ENCODE data around the gene OR5B21. TPM values are rescaled to one million over a fixed set of nuclear protein-coding genes. Genes with fewer than 3 reads are reported as not detected.

Gene OR5B21
- not detected for total RNA-seq
- not detected for polyA plus RNA-seq

- Mint-ChIP-seq H3K4me3 (no peak within 1 kb of the TSS), H3K4me1 (no peaks in the 10 kb centered on the region), H3K9me3 (no peaks in the 10 kb centered on the region), H3K36me3 (peaks cover 23% of the 10 kb centered on the region), H3K27ac (no peak within 1 kb of the TSS), H3K27me3 (no peaks in the 10 kb centered on the region)
- Histone ChIP-seq H3K4me3 (ENCODE audit: low read depth, low read length) (no peak within 1 kb of the TSS), H3K9me3 (ENCODE audit: control insufficient read depth in 2 of 2, low read length in 2 of 2) (no peaks in the 10 kb centered on the region), H3K4me1 (ENCODE audit: control insufficient read depth, insufficient read depth, low read length, poor library complexity, severe bottlenecking) (no peaks in the 10 kb centered on the region), H3K36me3 (ENCODE audit: control insufficient read depth, insufficient read depth, low read length) (no peaks in the 10 kb centered on the region), H3K27me3 (ENCODE audit: control insufficient read depth, insufficient read depth, low read length) (no peaks in the 10 kb centered on the region), H3K27ac (ENCODE audit: insufficient read depth, low read length, poor library complexity, severe bottlenecking) (no peak within 1 kb of the TSS)
- no peak for ATAC-seq (ENCODE audit: low read depth in 2 of 2)
- DNase-seq: no peak
Measured at GRCh38 chr11:58508005-58508404, at the start of gene OR5B21. Gene OR5B21, minus strand, starts transcription at chr11:58508105. Its CDS starts 0 bp downstream, at chr11:58508105.

- peaks cover 0 to 5% (median 0%) of the 10 kb centered on the region in 7 donors for H3K9me3 Mint-ChIP-seq
- peaks cover 15 to 21% (median 19%) of the 10 kb centered on the region in 4 donors for H3K4me1 Mint-ChIP-seq
- H3K4me3 Mint-ChIP-seq: no peak overlapping the region
- H3K9me3 ChIP-seq (ENCODE audit: control insufficient read depth in 2 of 2, low read length in 2 of 2): no peaks in the 10 kb centered on the region
- H3K27ac Mint-ChIP-seq: no peak overlapping the region
- H3K36me3 Mint-ChIP-seq: peaks cover 89% of the 10 kb centered on the region
- no peaks in the 10 kb centered on the region for H3K4me1 ChIP-seq (ENCODE audit: control insufficient read depth, insufficient read depth, low read length, poor library complexity, severe bottlenecking)
- H3K27me3 ChIP-seq (ENCODE audit: control insufficient read depth, insufficient read depth, low read length): no peaks in the 10 kb centered on the region
- no peaks in the 10 kb centered on the region for H3K27me3 Mint-ChIP-seq
- H3K27ac ChIP-seq (ENCODE audit: insufficient read depth, low read length, poor library complexity, severe bottlenecking): no peak overlapping the region
- H3K36me3 ChIP-seq (ENCODE audit: control insufficient read depth, insufficient read depth, low read length): peaks cover 99% of the 10 kb centered on the region
- DNase-seq (no peak), ATAC-seq (ENCODE audit: low read depth in 2 of 2) (no peak)
- no peak overlapping the region for H3K4me3 ChIP-seq (ENCODE audit: low read depth, low read length)
Measured at GRCh38 chr11:58549644-58550043, 41.7 kb upstream of the OR5B21 start.

- Mint-ChIP-seq H3K27me3 (no peaks in the 10 kb centered on the region), H3K9me3 (peaks cover 0 to 5% (median 0%) of the 10 kb centered on the region in 7 donors), H3K27ac (peak overlapping the region; percentile 47 to 86 (median 78)), H3K4me3 (no peak overlapping the region), H3K36me3 (peaks cover 73% of the 10 kb centered on the region), H3K4me1 (peaks cover 18 to 29% (median 20%) of the 10 kb centered on the region in 4 donors)
- DNase-seq: no peak
- no peaks in the 10 kb centered on the region for H3K4me1 ChIP-seq (ENCODE audit: control insufficient read depth, insufficient read depth, low read length, poor library complexity, severe bottlenecking)
- no peak overlapping the region for H3K4me3 ChIP-seq (ENCODE audit: low read depth, low read length)
- no peaks in the 10 kb centered on the region for H3K27me3 ChIP-seq (ENCODE audit: control insufficient read depth, insufficient read depth, low read length)
- no peak overlapping the region for H3K27ac ChIP-seq (ENCODE audit: insufficient read depth, low read length, poor library complexity, severe bottlenecking)
- no peak for ATAC-seq (ENCODE audit: low read depth in 2 of 2)
- peaks cover 89% of the 10 kb centered on the region for H3K36me3 ChIP-seq (ENCODE audit: control insufficient read depth, insufficient read depth, low read length)
- H3K9me3 ChIP-seq (ENCODE audit: control insufficient read depth in 2 of 2, low read length in 2 of 2): no peaks in the 10 kb centered on the region
Measured at GRCh38 chr11:58546841-58547240, 38.9 kb upstream of the OR5B21 start.

DNA sequence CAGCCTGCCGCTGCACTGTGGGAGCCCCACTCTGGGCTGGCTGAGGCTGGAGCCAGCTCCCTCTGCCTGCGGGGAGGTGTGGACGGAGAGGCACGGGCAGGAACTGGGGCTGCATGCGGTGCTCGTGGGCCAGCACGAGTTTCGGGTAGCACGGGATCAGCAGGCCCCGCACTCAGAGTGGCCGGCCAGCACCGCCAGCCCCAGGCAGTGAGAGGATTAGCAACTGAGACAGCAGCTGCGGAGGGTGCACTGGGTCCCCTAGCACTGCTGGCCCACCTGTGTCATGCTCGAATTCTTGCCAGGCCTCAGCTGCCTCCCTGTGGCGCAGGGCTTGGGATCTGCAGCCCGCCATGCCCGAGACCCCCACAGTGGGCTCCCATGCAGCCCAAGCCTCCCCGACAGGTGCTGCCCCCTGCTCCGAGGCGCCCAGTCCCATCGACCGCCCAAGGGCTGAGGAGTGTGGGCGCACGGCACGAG lies 24.0 kb upstream of the OR5B21 start:
- no peaks in the 10 kb centered on the region for H3K27me3 ChIP-seq (ENCODE audit: control insufficient read depth, insufficient read depth, low read length)
- ATAC-seq (ENCODE audit: low read depth in 2 of 2) (no peak), DNase-seq (no peak)
- no peak overlapping the region for H3K27ac Mint-ChIP-seq
- H3K4me3 Mint-ChIP-seq: no peak overlapping the region
- H3K9me3 ChIP-seq (ENCODE audit: control insufficient read depth in 2 of 2, low read length in 2 of 2): no peaks in the 10 kb centered on the region
- peaks cover 78% of the 10 kb centered on the region for H3K36me3 Mint-ChIP-seq
- H3K36me3 ChIP-seq (ENCODE audit: control insufficient read depth, insufficient read depth, low read length): peaks cover 51% of the 10 kb centered on the region
- H3K4me3 ChIP-seq (ENCODE audit: low read depth, low read length): no peak overlapping the region
- peaks cover 0 to 2% (median 0%) of the 10 kb centered on the region in 7 donors for H3K9me3 Mint-ChIP-seq
- peaks cover 37 to 66% (median 46%) of the 10 kb centered on the region in 4 donors for H3K4me1 Mint-ChIP-seq
- peaks cover 18% of the 10 kb centered on the region for H3K4me1 ChIP-seq (ENCODE audit: control insufficient read depth, insufficient read depth, low read length, poor library complexity, severe bottlenecking)
- H3K27me3 Mint-ChIP-seq: no peaks in the 10 kb centered on the region
- H3K27ac ChIP-seq (ENCODE audit: insufficient read depth, low read length, poor library complexity, severe bottlenecking): no peak overlapping the region

- peaks cover 66% of the 10 kb centered on the region for H3K36me3 Mint-ChIP-seq
- Histone ChIP-seq H3K4me3 (ENCODE audit: low read depth, low read length) (no peak overlapping the region), H3K9me3 (ENCODE audit: control insufficient read depth in 2 of 2, low read length in 2 of 2) (no peaks in the 10 kb centered on the region), H3K36me3 (ENCODE audit: control insufficient read depth, insufficient read depth, low read length) (peaks cover 53% of the 10 kb centered on the region), H3K27ac (ENCODE audit: insufficient read depth, low read length, poor library complexity, severe bottlenecking) (peak overlapping the region; percentile 65), H3K4me1 (ENCODE audit: control insufficient read depth, insufficient read depth, low read length, poor library complexity, severe bottlenecking) (peaks cover 27% of the 10 kb centered on the region), H3K27me3 (ENCODE audit: control insufficient read depth, insufficient read depth, low read length) (no peaks in the 10 kb centered on the region)
- H3K27me3 Mint-ChIP-seq: no peaks in the 10 kb centered on the region
- H3K27ac Mint-ChIP-seq: peak overlapping the region; percentile 85 to 94 (median 89)
- H3K4me3 Mint-ChIP-seq: peak overlapping the region in 2 of 4 donors; percentile 29 to 42
- ATAC-seq (ENCODE audit: low read depth in 2 of 2) (peak; percentile 76 to 85), DNase-seq (peak in 2 of 3 donors; percentile 57 to 71)
- H3K9me3 Mint-ChIP-seq: peaks cover 0 to 2% (median 0%) of the 10 kb centered on the region in 7 donors
- H3K4me1 Mint-ChIP-seq: peaks cover 31 to 63% (median 43%) of the 10 kb centered on the region in 4 donors
Measured at GRCh38 chr11:58530236-58530635, 22.3 kb upstream of the OR5B21 start.

- H3K4me1 ChIP-seq (ENCODE audit: control insufficient read depth, insufficient read depth, low read length, poor library complexity, severe bottlenecking): peaks cover 44% of the 10 kb centered on the region
Measured at GRCh38 chr11:58527429-58527828, 19.5 kb upstream of the OR5B21 start.

GRCh38 chr11:58526721-58527120 lies 18.8 kb upstream of the OR5B21 start:
- ATAC-seq (ENCODE audit: low read depth in 2 of 2) (no peak), DNase-seq (no peak)
- Histone ChIP-seq H3K9me3 (ENCODE audit: control insufficient read depth in 2 of 2, low read length in 2 of 2) (no peaks in the 10 kb centered on the region), H3K4me3 (ENCODE audit: low read depth, low read length) (no peak overlapping the region), H3K27me3 (ENCODE audit: control insufficient read depth, insufficient read depth, low read length) (no peaks in the 10 kb centered on the region), H3K4me1 (ENCODE audit: control insufficient read depth, insufficient read depth, low read length, poor library complexity, severe bottlenecking) (peaks cover 44% of the 10 kb centered on the region), H3K36me3 (ENCODE audit: control insufficient read depth, insufficient read depth, low read length) (peaks cover 31% of the 10 kb centered on the region), H3K27ac (ENCODE audit: insufficient read depth, low read length, poor library complexity, severe bottlenecking) (peak overlapping the region; percentile 18)
- H3K27me3 Mint-ChIP-seq: no peaks in the 10 kb centered on the region
- H3K27ac Mint-ChIP-seq: peak overlapping the region; percentile 67 to 89 (median 67)
- H3K9me3 Mint-ChIP-seq: peaks cover 0 to 2% (median 0%) of the 10 kb centered on the region in 7 donors
- H3K4me3 Mint-ChIP-seq: no peak overlapping the region
- H3K36me3 Mint-ChIP-seq: peaks cover 39% of the 10 kb centered on the region
- peaks cover 27 to 68% (median 42%) of the 10 kb centered on the region in 4 donors for H3K4me1 Mint-ChIP-seq

More at GRCh38 chr11:58527429-58527828, 19.5 kb upstream of the OR5B21 start:
- H3K27me3 Mint-ChIP-seq: no peaks in the 10 kb centered on the region
- no peaks in the 10 kb centered on the region for H3K9me3 ChIP-seq (ENCODE audit: control insufficient read depth in 2 of 2, low read length in 2 of 2)
- H3K27ac ChIP-seq (ENCODE audit: insufficient read depth, low read length, poor library complexity, severe bottlenecking): peak overlapping the region; percentile 30
- H3K36me3 Mint-ChIP-seq: peaks cover 39% of the 10 kb centered on the region
- no peaks in the 10 kb centered on the region for H3K27me3 ChIP-seq (ENCODE audit: control insufficient read depth, insufficient read depth, low read length)
- H3K27ac Mint-ChIP-seq: peak overlapping the region in 2 of 3 donors; percentile 67 to 89
- ATAC-seq (ENCODE audit: low read depth in 2 of 2) (no peak), DNase-seq (no peak)
- H3K9me3 Mint-ChIP-seq: peaks cover 0 to 2% (median 0%) of the 10 kb centered on the region in 7 donors
- H3K4me3 Mint-ChIP-seq: no peak overlapping the region
- H3K36me3 ChIP-seq (ENCODE audit: control insufficient read depth, insufficient read depth, low read length): peaks cover 35% of the 10 kb centered on the region
- peaks cover 27 to 62% (median 42%) of the 10 kb centered on the region in 4 donors for H3K4me1 Mint-ChIP-seq
- H3K4me3 ChIP-seq (ENCODE audit: low read depth, low read length): no peak overlapping the region

Data from CD4-positive, CD25-positive, alpha-beta regulatory T cell (primary cell).